HG03135 (cell line): ENCODE results near the gene SUSD6.
"Not testable (repeated sequence)": the region's sequence is repeated elsewhere in the genome, so short reads cannot be mapped to it uniquely, and the experiment has no call there.

Source experiments
- ATAC-seq: cut with Tn5 transposase; IDR thresholded peaks from one replicate; pipeline ENCODE4 v1.9.1; 2021; ENCODE audit warnings: mild to moderate bottlenecking, moderate library complexity; ENCODE audit not compliant: unreplicated experiment

Gene SUSD6

DNA sequence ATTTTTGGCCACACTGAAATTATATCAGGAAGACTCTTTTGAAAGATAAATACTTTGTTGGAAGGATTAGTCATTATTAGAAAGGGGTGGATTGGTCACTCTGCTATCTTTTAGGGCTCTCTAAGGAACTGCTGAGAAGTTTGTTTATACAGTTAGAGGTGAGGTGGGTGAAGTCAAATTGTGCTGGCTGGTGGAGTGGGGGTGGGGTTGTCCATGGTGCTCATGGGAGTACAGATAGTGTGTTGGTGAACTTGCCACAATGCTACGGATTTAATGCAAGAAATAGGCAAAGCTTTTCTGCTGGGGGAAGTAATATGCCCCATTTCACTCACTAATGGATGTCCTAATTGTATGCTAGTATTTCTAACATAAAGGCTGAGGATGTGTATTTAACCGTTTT, 35.8 kb downstream of the SUSD6 start:
- no peak for ATAC-seq

DNA sequence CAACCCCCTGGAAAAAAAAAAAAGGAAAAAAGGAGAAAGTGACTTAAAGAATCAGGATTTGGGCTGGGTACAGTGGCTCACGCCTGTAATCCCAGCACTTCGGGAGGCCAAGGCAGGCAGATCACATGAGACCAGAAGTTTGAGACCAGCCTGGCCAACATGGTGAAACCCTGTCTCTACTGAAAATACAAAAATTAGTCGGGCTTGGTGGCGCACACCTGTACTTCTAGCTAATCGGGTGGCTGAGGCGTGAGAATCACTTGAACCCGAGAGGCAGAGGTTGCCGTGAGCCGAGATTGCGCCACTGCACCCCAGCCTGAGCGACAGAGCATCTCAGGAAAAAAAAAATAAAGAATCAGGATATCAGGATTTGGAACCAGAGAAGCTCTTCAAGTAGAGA, 36.2 kb downstream of the SUSD6 start:
- ATAC-seq = not testable (repeated sequence)

DNA sequence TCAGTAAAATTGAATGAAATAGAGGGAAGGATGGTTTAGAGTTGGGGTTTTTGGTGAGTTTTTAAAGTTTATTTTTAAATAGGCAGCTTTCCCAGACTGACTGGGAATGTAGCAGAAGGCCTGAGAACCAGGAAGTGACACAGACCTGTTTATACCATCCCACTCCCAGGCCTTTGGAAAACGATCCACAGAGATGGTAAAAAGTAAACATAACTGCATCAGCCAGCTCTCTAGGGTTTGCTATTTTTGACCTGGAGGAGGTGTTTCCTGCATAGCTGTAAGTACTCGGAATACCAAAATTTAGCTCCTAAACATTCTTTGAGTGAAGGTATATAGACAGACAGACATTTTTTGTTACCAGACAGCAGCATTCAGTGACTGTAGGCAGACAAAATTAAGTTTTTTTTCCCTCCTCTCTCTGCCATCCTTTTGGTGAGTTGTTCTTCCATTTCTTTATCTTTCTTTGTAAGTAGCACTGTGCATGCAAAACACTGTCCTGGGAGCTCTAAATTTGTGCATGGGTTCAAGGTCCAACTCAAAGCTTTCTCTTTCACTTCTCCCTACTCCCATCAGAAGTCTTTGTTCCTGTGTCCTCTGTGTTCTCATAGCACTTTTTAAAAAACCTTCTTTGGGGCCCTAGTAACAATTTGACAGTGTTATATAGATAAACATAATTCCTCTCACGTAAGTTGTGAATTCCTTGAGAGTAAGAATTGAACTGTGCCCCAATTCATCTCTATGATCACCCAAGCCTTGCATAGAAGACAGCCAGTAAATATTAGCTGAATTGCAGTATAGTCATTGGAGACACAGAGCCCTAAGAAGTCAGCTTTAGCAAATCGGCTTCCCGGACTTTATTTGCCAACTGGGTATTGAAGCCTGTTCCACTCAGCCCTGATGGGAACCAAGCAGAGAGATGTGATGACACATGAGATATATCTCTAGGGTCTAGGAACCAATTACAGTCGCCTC, 37.4 kb downstream of the SUSD6 start:
- no peak for ATAC-seq

GRCh38 chr14:69650948-69651369, 39.6 kb downstream of the SUSD6 start:
- no peak for ATAC-seq

DNA sequence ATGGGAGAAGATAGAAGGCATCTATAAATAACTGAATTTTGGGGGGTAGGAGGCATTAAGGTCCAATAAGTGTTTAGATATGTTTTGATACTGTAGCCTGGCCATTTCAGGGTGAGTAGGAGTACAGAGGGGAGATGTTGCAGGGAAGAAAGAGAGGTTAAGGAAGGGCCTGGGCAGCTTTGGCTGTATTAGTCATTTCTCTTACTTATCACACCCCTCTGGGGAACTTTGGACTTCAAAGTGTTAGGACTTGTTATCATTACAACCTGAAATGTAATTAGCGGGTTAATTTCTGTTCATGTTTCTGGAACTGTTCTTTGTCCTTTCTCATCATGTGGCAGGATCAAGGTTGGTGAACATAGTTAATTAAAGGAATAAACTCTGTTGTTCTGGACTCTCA, 40.3 kb downstream of the SUSD6 start:
- ATAC-seq = no peak

- peak; percentile 44 for ATAC-seq
Measured at GRCh38 chr14:69652942-69653684, 41.7 kb downstream of the SUSD6 start.

DNA sequence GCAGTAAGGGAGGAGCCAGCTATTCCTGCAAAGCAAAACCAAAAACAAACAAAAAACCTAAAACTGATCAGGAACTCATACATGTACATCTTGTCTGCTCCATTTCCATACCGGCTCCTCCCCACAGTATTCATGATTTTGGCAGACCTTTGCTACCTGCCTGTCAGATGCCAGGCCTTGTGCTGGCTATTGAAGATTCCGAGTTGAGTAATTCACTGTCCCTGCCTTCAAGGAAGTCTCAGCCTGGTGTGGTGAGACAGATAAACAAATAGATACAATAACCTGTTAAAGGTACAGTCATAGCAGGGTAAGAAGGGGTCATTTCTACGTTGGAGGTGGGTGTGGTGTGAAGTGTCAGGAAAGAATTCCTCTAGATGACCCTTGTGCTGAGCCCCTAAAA, 42.7 kb downstream of the SUSD6 start:
- no peak for ATAC-seq

DNA sequence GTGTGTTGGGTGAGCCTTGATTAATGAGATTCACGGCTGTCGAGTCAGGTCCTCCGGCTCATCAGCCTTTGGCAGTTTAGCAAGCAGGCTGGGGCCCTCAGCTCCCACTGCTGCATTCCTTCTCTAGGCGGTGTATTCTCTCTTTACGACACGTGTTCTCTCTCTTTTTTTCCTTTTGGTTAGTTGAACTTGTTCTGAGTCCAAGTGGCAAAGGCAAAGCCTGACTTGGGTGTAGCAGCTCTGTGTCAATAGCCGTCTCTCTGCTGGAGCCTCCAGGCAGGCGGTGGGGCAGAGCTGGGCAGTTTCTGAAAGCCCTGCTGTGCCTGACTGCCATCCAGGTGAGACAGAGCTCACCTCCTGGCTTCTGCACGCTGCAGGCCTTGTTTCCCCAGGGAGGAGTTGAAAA, 46.6 kb downstream of the SUSD6 start:
- no peak for ATAC-seq

DNA sequence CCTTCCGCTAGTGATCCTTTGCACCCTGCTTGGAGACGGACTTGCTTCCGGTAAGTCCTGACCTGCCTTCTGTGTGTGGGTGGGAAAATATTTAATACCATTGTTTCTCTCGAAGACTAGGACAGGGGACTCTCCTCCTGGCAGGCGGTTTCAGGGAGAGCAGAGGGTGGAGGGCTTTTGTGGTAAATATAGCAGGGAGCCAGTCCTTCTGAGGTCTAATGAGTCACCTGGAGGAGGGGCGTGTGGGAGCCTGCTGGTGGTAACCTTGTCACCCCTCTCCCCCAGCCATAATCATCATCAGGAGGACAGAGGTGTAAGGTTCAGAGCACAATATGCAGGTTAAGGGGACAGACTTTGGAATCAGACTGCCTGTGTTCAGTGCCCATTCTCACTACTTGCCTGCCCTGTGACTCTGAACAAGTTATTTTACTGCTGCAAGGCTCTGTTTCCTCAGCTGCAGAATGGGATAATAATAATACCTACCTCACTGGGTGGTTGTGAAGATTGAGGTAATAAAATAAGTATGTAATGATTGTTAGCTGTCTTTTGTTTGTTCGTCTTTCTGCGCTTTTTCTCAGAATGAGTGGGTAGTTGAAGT, 47.4 kb downstream of the SUSD6 start:
- ATAC-seq = no peak

DNA sequence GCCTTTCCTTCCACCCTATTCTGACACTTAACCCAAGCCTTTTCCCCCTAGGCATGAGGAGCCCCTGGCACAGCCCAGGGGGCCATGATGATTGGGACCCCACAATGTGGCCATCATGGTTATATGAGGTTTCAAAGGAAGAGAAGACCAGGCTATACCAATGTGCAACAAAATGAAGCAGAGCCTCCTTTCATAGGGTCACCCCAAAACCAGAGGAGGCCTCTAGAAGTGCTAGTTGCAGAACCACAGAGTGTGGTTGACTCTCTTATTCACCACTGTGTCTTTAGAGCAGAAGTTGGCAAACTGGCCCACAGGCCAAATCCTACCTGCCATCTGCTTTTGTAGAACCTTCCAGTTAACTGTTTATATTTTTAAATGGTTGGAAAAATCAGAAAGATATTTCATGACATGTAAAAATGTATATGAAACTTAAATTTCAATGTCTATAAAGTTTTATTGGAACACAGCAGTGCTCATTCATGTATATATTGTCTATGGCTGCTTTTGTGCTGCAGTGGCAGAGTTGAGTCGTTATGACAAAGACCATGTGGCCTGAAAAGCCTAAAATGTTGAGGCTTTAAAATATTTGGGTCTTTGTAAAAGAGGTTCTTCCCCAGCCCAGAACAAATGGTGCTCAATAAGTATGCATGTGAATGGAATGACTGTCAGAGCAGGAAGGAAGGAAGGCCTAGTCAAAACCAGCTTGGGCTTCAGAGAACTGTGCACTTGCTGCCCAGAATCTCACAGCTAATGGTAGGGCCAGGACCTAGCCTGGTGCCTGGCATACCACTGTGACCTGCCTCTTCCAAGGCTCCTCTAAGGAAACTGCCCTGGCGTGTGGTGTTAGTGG, 49.2 kb downstream of the SUSD6 start:
- ATAC-seq = no peak

- ATAC-seq = no peak
Measured at GRCh38 chr14:69661194-69661537, 49.8 kb downstream of the SUSD6 start.

DNA sequence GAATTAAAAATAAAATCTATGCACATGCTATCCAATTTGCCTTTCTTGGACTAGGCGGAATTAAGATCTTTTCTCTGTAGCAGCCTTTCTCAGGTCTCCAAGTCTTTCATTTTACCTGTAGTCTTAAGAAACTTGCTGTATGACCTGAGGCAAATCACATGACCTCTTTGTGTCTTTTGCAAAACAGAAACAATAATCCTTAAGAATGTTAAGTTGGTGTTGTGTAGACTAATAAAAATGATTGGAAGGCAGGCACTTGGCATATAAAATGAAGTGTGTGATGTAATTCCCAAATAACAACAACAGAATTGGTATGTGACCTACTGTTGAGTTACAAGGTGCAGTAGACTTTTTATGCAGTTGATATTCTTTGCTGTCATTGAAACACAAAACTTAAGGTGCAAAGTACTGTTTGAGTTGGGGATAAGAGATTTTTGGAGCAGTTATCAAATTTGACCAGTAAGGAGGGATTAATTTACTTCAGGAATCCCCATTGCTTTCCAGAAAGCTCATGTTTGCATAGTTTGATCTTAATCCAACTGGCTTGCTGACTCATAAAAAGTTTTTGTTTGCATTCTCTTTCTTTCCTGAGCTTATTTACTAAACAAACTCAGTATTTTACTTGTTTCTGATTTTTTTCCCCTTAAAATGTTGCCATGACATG, 51.4 kb downstream of the SUSD6 start:
- no peak for ATAC-seq

- ATAC-seq = no peak
Measured at GRCh38 chr14:69663300-69663643, 51.9 kb downstream of the SUSD6 start.

DNA sequence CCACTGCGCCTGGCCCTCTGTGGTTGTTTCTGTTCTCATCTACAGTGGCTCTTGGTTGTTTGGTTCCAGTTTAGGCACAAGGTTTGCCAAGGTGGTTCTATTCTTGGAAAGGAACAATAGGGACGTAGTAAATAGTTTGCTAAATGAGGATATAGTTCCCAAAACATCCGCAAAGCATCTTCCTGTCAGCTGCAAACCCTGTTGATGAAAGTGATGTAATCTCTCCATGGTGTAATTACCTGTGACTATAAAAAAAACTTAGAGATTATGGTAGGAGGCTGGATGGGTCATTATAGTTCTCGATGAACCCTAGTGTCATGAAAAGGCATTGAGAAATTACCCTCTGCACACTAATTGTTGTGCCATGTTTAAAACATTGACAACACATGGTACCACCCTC, 52.9 kb downstream of the SUSD6 start:
- ATAC-seq = no peak

GRCh38 chr14:69664865-69665526, 53.6 kb downstream of the SUSD6 start:
- ATAC-seq = no peak

- ATAC-seq = no peak
Measured at GRCh38 chr14:69665631-69666030, 54.2 kb downstream of the SUSD6 start.

GRCh38 chr14:69666112-69666511, 54.7 kb downstream of the SUSD6 start:
- ATAC-seq = no peak

- no peak for ATAC-seq
Measured at GRCh38 chr14:69666690-69667211, 55.4 kb downstream of the SUSD6 start.

GRCh38 chr14:69667938-69668335, 56.5 kb downstream of the SUSD6 start:
- ATAC-seq = no peak

DNA sequence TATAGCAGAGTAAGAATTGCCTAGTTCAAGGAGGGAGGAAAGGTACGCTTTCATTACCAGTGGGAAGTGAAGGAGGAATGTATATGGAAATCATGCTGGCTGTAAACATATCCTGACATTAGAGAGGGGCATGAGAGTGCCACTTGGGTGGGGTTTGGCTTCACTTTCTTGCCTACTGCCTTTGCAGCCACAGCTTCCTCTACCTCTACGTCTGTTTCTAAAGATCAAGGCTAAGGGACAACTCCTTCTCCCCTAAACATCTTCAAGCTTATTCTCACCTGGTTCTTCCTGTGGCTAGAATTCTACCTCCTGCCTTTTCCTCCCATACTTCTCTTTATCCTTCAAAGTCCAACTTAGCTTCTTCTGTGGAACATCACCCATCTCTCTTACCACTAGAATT, 58.0 kb downstream of the SUSD6 start:
- no peak for ATAC-seq
